ENCODE results near the gene HIVEP3. TPM values are rescaled to one million over a fixed set of nuclear protein-coding genes. Genes with fewer than 3 reads are reported as not detected.

The HIVEP3 gene
- polyA plus RNA-seq, 1 donor (not counting 4 experiments of a cell fraction or from before 2014, with no cell fraction given) = 1.1 TPM

DNA sequence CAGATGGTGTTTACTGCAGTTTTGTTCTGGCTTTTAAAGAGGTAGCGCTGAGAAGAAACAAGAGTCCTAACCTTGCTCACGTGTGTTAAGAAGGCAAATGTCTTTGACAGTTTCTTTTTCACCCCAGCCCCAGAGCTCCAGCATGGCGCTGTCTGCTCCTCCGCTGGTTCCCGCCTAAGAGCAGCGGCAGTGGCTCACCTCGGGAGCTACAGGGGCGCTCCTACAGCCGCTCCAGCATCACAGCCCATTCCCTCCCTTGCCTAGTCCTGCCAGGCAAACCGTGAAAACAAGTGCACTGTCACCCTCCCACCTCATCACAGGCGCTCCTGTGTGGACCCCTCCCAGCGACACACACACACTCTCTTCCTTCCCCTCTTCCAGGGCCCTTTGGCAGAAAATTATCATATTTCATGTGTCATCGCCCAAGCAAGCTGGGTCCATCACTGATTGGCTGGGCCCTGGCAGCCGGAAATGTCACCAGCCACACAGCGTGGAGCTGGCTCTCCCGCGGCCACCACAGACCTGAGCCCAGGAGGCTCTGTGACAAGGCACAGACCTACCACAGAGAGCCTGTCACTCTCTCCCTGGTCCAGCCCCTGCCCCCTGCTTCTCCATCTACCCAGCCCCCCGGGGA is 1.2 kb upstream of the HIVEP3 start:
- H3K4me1 ChIP-seq (ENCODE audit: control insufficient read depth, extremely low read depth, insufficient read depth, low read length) = peaks cover 26% of the 10 kb centered on the region
- dilution Hi-C loops (cut with MboI; ENCODE audit: extremely low pct_ligation_motif_present, low sequenced_read_pairs) = no loop called here
- DNase-seq (ENCODE audit: low read depth, low spot score) (no peak), FAIRE-seq (no peak)
- peak overlapping the region; percentile 31 for H2AFZ ChIP-seq (ENCODE audit: control insufficient read depth, low read length)
- TF ChIP-seq CTCF (optimal IDR thresholded peaks at IDR 0.05 in 1 of 3, IDR thresholded peaks at IDR 0.05 in 1 of 3, conservative IDR thresholded peaks at IDR 0.05 in 1 of 3; ENCODE audit: extremely low read depth in 1 of 3, insufficient read depth in 2 of 3, low read length in 3 of 3) = no peak
- no peak for TF ChIP-seq EZH2 (IDR thresholded peaks at IDR 0.05; ENCODE audit: low read length)
- H3K79me2 ChIP-seq (ENCODE audit: control insufficient read depth, insufficient read depth, low read length) = no peaks in the 10 kb centered on the region
- peaks cover 2% of the 10 kb centered on the region for H3K9me1 ChIP-seq (ENCODE audit: control insufficient read depth, extremely low read depth, insufficient read depth, low read length)
- no peak overlapping the region for H3K9ac ChIP-seq (ENCODE audit: control insufficient read depth, extremely low read depth, insufficient read depth, low read length)
- no peak overlapping the region for H3K4me3 ChIP-seq (ENCODE audit: control insufficient read depth in 2 of 3, extremely low read depth in 1 of 3, insufficient read depth in 2 of 3, low read depth in 1 of 3, low read length in 3 of 3)
- H3K4me2 ChIP-seq (ENCODE audit: control insufficient read depth, extremely low read depth, insufficient read depth, low read depth, low read length) = no peak overlapping the region
- no peaks in the 10 kb centered on the region for H3K27me3 ChIP-seq (ENCODE audit: control insufficient read depth, extremely low read depth, insufficient read depth, low read length)
- H4K20me1 ChIP-seq (ENCODE audit: control insufficient read depth, extremely low read depth, insufficient read depth, low read length) = no peaks in the 10 kb centered on the region
- H3K27ac ChIP-seq (ENCODE audit: control insufficient read depth, insufficient read depth, low read length) = no peak overlapping the region
- H3K36me3 ChIP-seq (ENCODE audit: control insufficient read depth in 2 of 2, extremely low read depth in 1 of 2, insufficient read depth in 2 of 2, low read length in 2 of 2) = no peaks in the 10 kb centered on the region
- H3K9me3 ChIP-seq (ENCODE audit: control insufficient read depth, low read depth, low read length) = no peaks in the 10 kb centered on the region

- Histone ChIP-seq H3K79me2 (ENCODE audit: control insufficient read depth, insufficient read depth, low read length) (no peaks in the 10 kb centered on the region), H3K9me3 (ENCODE audit: control insufficient read depth, low read depth, low read length) (no peaks in the 10 kb centered on the region), H3K9ac (ENCODE audit: control insufficient read depth, extremely low read depth, insufficient read depth, low read length) (no peak overlapping the region), H4K20me1 (ENCODE audit: control insufficient read depth, extremely low read depth, insufficient read depth, low read length) (no peaks in the 10 kb centered on the region), H3K36me3 (ENCODE audit: control insufficient read depth in 2 of 2, extremely low read depth in 1 of 2, insufficient read depth in 2 of 2, low read length in 2 of 2) (no peaks in the 10 kb centered on the region), H3K4me3 (ENCODE audit: control insufficient read depth in 2 of 3, extremely low read depth in 1 of 3, insufficient read depth in 2 of 3, low read depth in 1 of 3, low read length in 3 of 3) (no peak overlapping the region), H3K27ac (ENCODE audit: control insufficient read depth, insufficient read depth, low read length) (no peak overlapping the region), H2AFZ (ENCODE audit: control insufficient read depth, low read length) (no peak overlapping the region), H3K27me3 (ENCODE audit: control insufficient read depth, extremely low read depth, insufficient read depth, low read length) (no peaks in the 10 kb centered on the region), H3K4me1 (ENCODE audit: control insufficient read depth, extremely low read depth, insufficient read depth, low read length) (peaks cover 26% of the 10 kb centered on the region), H3K9me1 (ENCODE audit: control insufficient read depth, extremely low read depth, insufficient read depth, low read length) (peaks cover 2% of the 10 kb centered on the region), H3K4me2 (ENCODE audit: control insufficient read depth, extremely low read depth, insufficient read depth, low read depth, low read length) (peak overlapping the region; percentile 86)
- no peak for TF ChIP-seq CTCF (optimal IDR thresholded peaks at IDR 0.05 in 1 of 3, IDR thresholded peaks at IDR 0.05 in 1 of 3, conservative IDR thresholded peaks at IDR 0.05 in 1 of 3; ENCODE audit: extremely low read depth in 1 of 3, insufficient read depth in 2 of 3, low read length in 3 of 3)
- no peak for FAIRE-seq
- no peak for DNase-seq (ENCODE audit: low read depth, low spot score)
- dilution Hi-C loops (cut with MboI; ENCODE audit: extremely low pct_ligation_motif_present, low sequenced_read_pairs) = no loop called here
Measured at GRCh38 chr1:41919131-41919530, 409 bp upstream of the HIVEP3 start.

Measured in keratinocyte (primary cell).